ENCODE results near the gene NELL2. TPM values are rescaled to one million over a fixed set of nuclear protein-coding genes. Genes with fewer than 3 reads are reported as not detected.

The NELL2 gene
- polyA plus RNA-seq, 1 of the 3 experiments (the other 2 are of a cell fraction): 0.35 TPM

GRCh38 chr12:44709166-44709565, 166.9 kb downstream of the NELL2 start:
- CTCF ChIA-PET: no interaction called here
- TF ChIP-seq RFX5 (IDR thresholded peaks at IDR 0.05; ENCODE audit: low read length) (no peak), RCOR1 (IDR thresholded peaks at IDR 0.05; ENCODE audit: low read length) (no peak), EP300 (IDR thresholded peaks at IDR 0.05; ENCODE audit: borderline replicate concordance in 1 of 2, low read depth in 1 of 2, low read length in 1 of 2) (no peak), RXRA (IDR thresholded peaks at IDR 0.05; ENCODE audit: borderline replicate concordance, low read depth) (no peak), SMC3 (IDR thresholded peaks at IDR 0.05; ENCODE audit: low read depth, low read length) (no peak)
- TF ChIP-seq, protein P1, sequence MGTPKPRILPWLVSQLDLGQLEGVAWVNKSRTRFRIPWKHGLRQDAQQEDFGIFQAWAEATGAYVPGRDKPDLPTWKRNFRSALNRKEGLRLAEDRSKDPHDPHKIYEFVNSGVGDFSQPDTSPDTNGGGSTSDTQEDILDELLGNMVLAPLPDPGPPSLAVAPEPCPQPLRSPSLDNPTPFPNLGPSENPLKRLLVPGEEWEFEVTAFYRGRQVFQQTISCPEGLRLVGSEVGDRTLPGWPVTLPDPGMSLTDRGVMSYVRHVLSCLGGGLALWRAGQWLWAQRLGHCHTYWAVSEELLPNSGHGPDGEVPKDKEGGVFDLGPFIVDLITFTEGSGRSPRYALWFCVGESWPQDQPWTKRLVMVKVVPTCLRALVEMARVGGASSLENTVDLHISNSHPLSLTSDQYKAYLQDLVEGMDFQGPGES (IDR thresholded peaks at IDR 0.05; ENCODE audit: low read depth, low read length): no peak
- Histone ChIP-seq H3K4me1 (ENCODE audit: control insufficient read depth in 1 of 2, insufficient read depth in 2 of 2, low read depth in 1 of 2, low read length in 1 of 2) (peaks cover 0 to 6% of the 10 kb centered on the region in 2 experiments; a peak in 1 of 4 replicates), H2AFZ (ENCODE audit: low read depth) (no peak overlapping the region), H3K4me3 (ENCODE audit: low read depth in 2 of 2, low read length in 1 of 2) (no peak overlapping the region), H4K20me1 (ENCODE audit: insufficient read depth) (no peaks in the 10 kb centered on the region), H3K27ac (ENCODE audit: low read depth in 2 of 2, low read length in 1 of 2) (no peak overlapping the region), H3K27me3 (ENCODE audit: insufficient read depth) (no peaks in the 10 kb centered on the region), H3F3A (replicated peaks; ENCODE audit: insufficient read depth) (no peaks in the 10 kb centered on the region), H3K9ac (no peak overlapping the region), H3K9me2 (no peaks in the 10 kb centered on the region), H3K9me3 (no peaks in the 10 kb centered on the region), H3K4me2 (no peak overlapping the region), H3K36me3 (replicated peaks in 1 of 2; ENCODE audit: control insufficient read depth in 1 of 2, insufficient read depth in 2 of 2, low read length in 1 of 2) (no peaks in the 10 kb centered on the region), H3K79me2 (ENCODE audit: insufficient read depth) (no peaks in the 10 kb centered on the region)
- 61% methylated on average over 2 of the region's 2 CpGs for WGBS (ENCODE audit: low lambda C conversion rate)
- POLR2A ChIA-PET: no interaction called here
- no peak for DNase-seq

GRCh38 chr12:44708218-44708617, 167.9 kb downstream of the NELL2 start:
- Histone ChIP-seq H3K36me3 (replicated peaks in 1 of 2; ENCODE audit: control insufficient read depth in 1 of 2, insufficient read depth in 2 of 2, low read length in 1 of 2) (no peaks in the 10 kb centered on the region), H3K79me2 (ENCODE audit: insufficient read depth) (no peaks in the 10 kb centered on the region), H3F3A (replicated peaks; ENCODE audit: insufficient read depth) (no peaks in the 10 kb centered on the region), H3K4me3 (ENCODE audit: low read depth in 2 of 2, low read length in 1 of 2) (no peak overlapping the region), H3K4me1 (ENCODE audit: control insufficient read depth in 1 of 2, insufficient read depth in 2 of 2, low read depth in 1 of 2, low read length in 1 of 2) (peaks cover 0 to 6% of the 10 kb centered on the region in 2 experiments; a peak in 1 of 4 replicates), H2AFZ (ENCODE audit: low read depth) (no peak overlapping the region), H3K27me3 (ENCODE audit: insufficient read depth) (no peaks in the 10 kb centered on the region), H3K9me2 (no peaks in the 10 kb centered on the region), H4K20me1 (ENCODE audit: insufficient read depth) (no peaks in the 10 kb centered on the region), H3K9ac (no peak overlapping the region), H3K27ac (ENCODE audit: low read depth in 2 of 2, low read length in 1 of 2) (no peak overlapping the region), H3K9me3 (no peaks in the 10 kb centered on the region), H3K4me2 (no peak overlapping the region)
- ChIA-PET CTCF (interaction anchor here (0.9 to 1.0 kb wide), 2 partner anchors 240 to 693 kb away, joined by 3 read pairs; no protein-coding TSS in a partner anchor), POLR2A (no interaction called here)
- TF ChIP-seq EZH2phosphoT487 (IDR thresholded peaks at IDR 0.05; ENCODE audit: borderline replicate concordance, low read depth) (no peak), RXRA (IDR thresholded peaks at IDR 0.05; ENCODE audit: borderline replicate concordance, low read depth) (no peak), ZBTB33 (IDR thresholded peaks at IDR 0.05; ENCODE audit: borderline replicate concordance, low read depth) (no peak)
- DNase-seq: no peak
- WGBS (ENCODE audit: low lambda C conversion rate): 60% methylated on average over 2 of the region's 2 CpGs

Data from SK-N-SH (cell line).